Measurements from ENCODE around the gene B4GALNT1. TPM values are rescaled to one million over a fixed set of nuclear protein-coding genes. Genes with fewer than 3 reads are reported as not detected.

B4GALNT1 gene
- total and polyA plus RNA-seq, 10 of the 15 experiments (the other 5 are each of a cell fraction or from before 2014, with no cell fraction given): 0.01 to 0.38 (median 0.14) TPM; not detected in 3

DNA sequence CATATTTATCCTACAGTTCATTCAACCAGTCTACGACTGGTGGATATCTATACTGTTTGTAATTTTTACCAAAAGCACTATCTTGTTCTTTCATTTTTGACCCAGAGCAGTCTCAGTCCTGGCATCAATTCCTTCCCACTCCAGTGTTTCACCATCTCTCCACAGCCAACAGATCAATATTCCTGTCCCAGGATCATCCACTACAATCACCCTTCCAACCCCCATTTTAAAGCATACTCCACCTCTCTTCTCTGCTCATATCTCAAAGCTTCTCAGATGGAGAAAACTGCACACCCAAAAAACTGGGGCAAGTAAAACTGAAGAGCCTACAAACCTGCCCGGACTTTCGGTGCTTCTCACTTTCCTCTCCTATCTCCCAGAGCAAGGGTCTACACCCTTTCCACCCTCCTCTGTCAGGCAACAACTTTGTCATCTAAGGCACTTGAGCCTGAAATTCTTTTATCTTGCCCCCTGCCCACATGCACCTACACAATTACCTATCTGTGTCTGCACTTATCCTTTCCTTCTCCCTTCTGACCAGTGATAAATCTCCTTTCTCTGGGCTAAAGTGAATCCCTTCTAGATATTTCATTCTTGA, 46.1 kb downstream of the B4GALNT1 start (continued):
- no peak for TF ChIP-seq NR2C1 (IDR thresholded peaks at IDR 0.05)
- TF ChIP-seq, protein P1, sequence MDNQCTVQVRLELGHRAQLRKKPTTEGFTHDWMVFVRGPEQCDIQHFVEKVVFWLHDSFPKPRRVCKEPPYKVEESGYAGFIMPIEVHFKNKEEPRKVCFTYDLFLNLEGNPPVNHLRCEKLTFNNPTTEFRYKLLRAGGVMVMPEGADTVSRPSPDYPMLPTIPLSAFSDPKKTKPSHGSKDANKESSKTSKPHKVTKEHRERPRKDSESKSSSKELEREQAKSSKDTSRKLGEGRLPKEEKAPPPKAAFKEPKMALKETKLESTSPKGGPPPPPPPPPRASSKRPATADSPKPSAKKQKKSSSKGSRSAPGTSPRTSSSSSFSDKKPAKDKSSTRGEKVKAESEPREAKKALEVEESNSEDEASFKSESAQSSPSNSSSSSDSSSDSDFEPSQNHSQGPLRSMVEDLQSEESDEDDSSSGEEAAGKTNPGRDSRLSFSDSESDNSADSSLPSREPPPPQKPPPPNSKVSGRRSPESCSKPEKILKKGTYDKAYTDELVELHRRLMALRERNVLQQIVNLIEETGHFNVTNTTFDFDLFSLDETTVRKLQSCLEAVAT (IDR thresholded peaks at IDR 0.05): no peak
- TF ChIP-seq, protein P2, sequence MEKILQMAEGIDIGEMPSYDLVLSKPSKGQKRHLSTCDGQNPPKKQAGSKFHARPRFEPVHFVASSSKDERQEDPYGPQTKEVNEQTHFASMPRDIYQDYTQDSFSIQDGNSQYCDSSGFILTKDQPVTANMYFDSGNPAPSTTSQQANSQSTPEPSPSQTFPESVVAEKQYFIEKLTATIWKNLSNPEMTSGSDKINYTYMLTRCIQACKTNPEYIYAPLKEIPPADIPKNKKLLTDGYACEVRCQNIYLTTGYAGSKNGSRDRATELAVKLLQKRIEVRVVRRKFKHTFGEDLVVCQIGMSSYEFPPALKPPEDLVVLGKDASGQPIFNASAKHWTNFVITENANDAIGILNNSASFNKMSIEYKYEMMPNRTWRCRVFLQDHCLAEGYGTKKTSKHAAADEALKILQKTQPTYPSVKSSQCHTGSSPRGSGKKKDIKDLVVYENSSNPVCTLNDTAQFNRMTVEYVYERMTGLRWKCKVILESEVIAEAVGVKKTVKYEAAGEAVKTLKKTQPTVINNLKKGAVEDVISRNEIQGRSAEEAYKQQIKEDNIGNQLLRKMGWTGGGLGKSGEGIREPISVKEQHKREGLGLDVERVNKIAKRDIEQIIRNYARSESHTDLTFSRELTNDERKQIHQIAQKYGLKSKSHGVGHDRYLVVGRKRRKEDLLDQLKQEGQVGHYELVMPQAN (conservative IDR thresholded peaks at IDR 0.05): no peak
- TF ChIP-seq RUNX3 (IDR thresholded peaks at IDR 0.05; ENCODE audit: low read length): no peak
- no peak for TF ChIP-seq MYB (IDR thresholded peaks at IDR 0.05; ENCODE audit: borderline replicate concordance, low read depth, low read length)

DNA sequence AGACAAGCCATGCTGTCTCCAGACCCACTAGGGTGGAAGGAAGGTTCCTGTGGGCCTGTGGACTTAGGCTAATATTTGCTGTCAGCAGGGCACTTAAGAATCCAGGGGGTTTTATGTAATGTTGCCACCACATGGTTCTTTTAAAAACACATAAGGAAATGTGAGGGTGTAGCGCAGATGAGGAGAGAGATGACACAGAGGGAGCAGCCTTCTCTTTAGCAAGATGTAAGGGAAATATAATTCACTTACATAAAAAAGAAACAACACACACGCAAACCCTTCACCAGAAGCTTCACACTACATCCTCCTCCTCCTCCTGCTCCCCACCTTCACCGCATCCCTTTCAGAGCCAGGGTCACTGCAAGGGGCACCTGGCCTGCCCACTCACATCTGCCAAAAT, 46.9 kb downstream of the B4GALNT1 start:
- 53% methylated on average over 3 of the region's 3 CpGs for WGBS (ENCODE audit: insufficient coverage, insufficient replicate concordance, low lambda C conversion rate, missing lambda C conversion rate)
- no peak for TF ChIP-seq FOXM1 (IDR thresholded peaks at IDR 0.05; ENCODE audit: low read depth, low read length)
- TF ChIP-seq, protein P1 (IDR thresholded peaks at IDR 0.05): no peak
- TF ChIP-seq, protein P3, sequence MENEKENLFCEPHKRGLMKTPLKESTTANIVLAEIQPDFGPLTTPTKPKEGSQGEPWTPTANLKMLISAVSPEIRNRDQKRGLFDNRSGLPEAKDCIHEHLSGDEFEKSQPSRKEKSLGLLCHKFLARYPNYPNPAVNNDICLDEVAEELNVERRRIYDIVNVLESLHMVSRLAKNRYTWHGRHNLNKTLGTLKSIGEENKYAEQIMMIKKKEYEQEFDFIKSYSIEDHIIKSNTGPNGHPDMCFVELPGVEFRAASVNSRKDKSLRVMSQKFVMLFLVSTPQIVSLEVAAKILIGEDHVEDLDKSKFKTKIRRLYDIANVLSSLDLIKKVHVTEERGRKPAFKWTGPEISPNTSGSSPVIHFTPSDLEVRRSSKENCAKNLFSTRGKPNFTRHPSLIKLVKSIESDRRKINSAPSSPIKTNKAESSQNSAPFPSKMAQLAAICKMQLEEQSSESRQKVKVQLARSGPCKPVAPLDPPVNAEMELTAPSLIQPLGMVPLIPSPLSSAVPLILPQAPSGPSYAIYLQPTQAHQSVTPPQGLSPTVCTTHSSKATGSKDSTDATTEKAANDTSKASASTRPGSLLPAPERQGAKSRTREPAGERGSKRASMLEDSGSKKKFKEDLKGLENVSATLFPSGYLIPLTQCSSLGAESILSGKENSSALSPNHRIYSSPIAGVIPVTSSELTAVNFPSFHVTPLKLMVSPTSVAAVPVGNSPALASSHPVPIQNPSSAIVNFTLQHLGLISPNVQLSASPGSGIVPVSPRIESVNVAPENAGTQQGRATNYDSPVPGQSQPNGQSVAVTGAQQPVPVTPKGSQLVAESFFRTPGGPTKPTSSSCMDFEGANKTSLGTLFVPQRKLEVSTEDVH (IDR thresholded peaks at IDR 0.05; ENCODE audit: low read depth, partially characterized antibody): no peak
- no peak for TF ChIP-seq SMC3 (IDR thresholded peaks at IDR 0.05; ENCODE audit: borderline replicate concordance, low read length)
- no peak for TF ChIP-seq EP300 (IDR thresholded peaks at IDR 0.05; ENCODE audit: borderline replicate concordance in 1 of 2, control insufficient read depth in 1 of 2, low read depth in 2 of 2, low read length in 2 of 2)

More for the DNA sequence above, 46.9 kb downstream of the B4GALNT1 start:
- Histone ChIP-seq H3K27me3 (replicated peaks in 1 of 2; ENCODE audit: control insufficient read depth in 2 of 2, insufficient read depth in 2 of 2, low read length in 1 of 2) (no peaks in the 10 kb centered on the region), H3K27ac (ENCODE audit: control insufficient read depth, insufficient read depth) (no peak overlapping the region), H3K4me3 (no peak overlapping the region), H3K4me1 (ENCODE audit: control insufficient read depth, insufficient read depth, low read length) (no peaks in the 10 kb centered on the region), H3K79me2 (ENCODE audit: control insufficient read depth, insufficient read depth, low read length) (peaks cover under 1% of the 10 kb centered on the region; the same call in 1 of the 2 replicates), H2AFZ (ENCODE audit: control insufficient read depth, low read depth, low read length) (no peak overlapping the region), H3K9ac (ENCODE audit: control insufficient read depth, insufficient read depth, low read length) (no peak overlapping the region), H3K36me3 (ENCODE audit: control insufficient read depth in 2 of 2, insufficient read depth in 2 of 2, low read length in 1 of 2) (no peaks in the 10 kb centered on the region), H3K9me3 (replicated peaks; ENCODE audit: control insufficient read depth, insufficient read depth, low read length) (no peaks in the 10 kb centered on the region), H4K20me1 (ENCODE audit: control insufficient read depth, insufficient read depth) (no peaks in the 10 kb centered on the region), H3K4me2 (ENCODE audit: control insufficient read depth, insufficient read depth) (no peak overlapping the region)
- ChIA-PET POLR2A (no interaction called here), SMC1A (ENCODE audit: uncharacterized antibody, unreplicated experiment) (interaction anchor here (1.1 to 3.6 kb wide), 4 partner anchors 8 to 52 kb away, joined by 3 to 15 read pairs (median 5); no protein-coding TSS in a partner anchor), CTCF (interaction anchor here (1.2 to 7.8 kb wide), 9 partner anchors 10 to 155 kb away, joined by 5 to 119 read pairs (median 22); partner anchors contain the start of genes B4GALNT1 and GLI1), RAD21 (ENCODE audit: unreplicated experiment) (interaction anchor here (1.0 to 5.3 kb wide), 3 partner anchors 10 to 36 kb away, joined by 3 to 28 read pairs (median 3); no protein-coding TSS in a partner anchor)
- in situ Hi-C loops (cut with MboI) (no loop called here), intact Hi-C loops (cut with micrococcal nuclease; ENCODE audit: unreplicated experiment) (loop anchor here (10.0 kb wide), 1 partner anchor 319 kb away; no protein-coding TSS in a partner anchor)
- no TSS peak for BruUV-seq (replicated peaks)
- DNase-seq (ENCODE audit: low read depth, low spot score) (no peak), ATAC-seq (no peak), FAIRE-seq (no peak)
